DND-41 (cell line): ENCODE results near the gene OGFR.

Source experiments
- CTCF ChIP-seq: IDR thresholded peaks from 2 replicates; pipeline ENCODE4 v1.5.1; 2012; ENCODE audit warnings: borderline replicate concordance, low read length, moderate library complexity, mild to moderate bottlenecking; ENCODE audit not compliant: poor library complexity, severe bottlenecking; ENCODE audit errors: extremely low read depth
- EZH2 ChIP-seq: IDR thresholded peaks from 3 replicates; pipeline ENCODE4 v1.6.1; 2012; ENCODE audit warnings: borderline replicate concordance, low read depth, mild to moderate bottlenecking, moderate library complexity, low read length, inconsistent platforms; ENCODE audit not compliant: severe bottlenecking

DNA sequence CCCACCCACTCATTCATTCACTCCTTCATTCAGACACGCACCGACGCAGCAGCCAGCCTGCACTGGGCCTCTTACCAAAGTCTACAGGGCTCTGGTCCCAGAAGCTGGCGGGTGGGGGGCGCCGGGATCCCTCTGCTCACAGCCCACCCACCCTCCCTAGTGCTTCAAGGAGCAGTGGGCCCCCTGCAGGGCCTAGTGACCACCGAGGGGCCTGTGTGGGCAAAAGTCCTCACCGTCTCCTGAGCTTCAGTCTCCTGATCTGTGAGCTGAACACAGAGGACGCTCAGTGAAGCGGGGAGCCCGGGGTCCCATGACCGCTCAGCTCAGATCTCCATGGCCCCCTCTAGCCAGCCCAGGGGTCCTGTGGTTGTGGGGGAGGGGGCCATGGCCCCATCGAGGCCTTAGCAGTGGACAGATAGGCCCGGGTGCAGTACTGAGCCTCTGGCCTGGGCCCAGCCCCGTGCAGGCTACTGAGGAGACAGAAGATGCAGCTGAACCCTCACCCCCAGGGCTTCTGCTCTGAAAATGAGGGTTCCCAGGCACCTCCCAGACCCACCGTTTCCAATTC, 41.8 kb upstream of the OGFR start:
- TF ChIP-seq CTCF, result no peak
- TF ChIP-seq EZH2, result no peak
